Tibial nerve (tissue), 4 donors: ENCODE results near the gene TMOD4. TPM values are rescaled to one million over a fixed set of nuclear protein-coding genes. Genes with fewer than 3 reads are reported as not detected.

Source experiments
- DNase-seq, 2 donors: peaks; one replicate each; pipeline ENCODE4 v3.0.0-alpha.2; 2019; ENCODE audit warnings: low spot score in 2 of 2
- H3K27ac ChIP-seq, 4 donors: fragments of 200-600 bp; sonication (generic) in 3 of 4; one replicate each; pipeline ENCODE4 v1.5.1; 2017 to 2019; ENCODE audit warnings: mild to moderate bottlenecking in 1 of 4
- H3K27me3 ChIP-seq, 2 donors: fragments of 200-600 bp; sonication (generic) in 1 of 2; one replicate each; pipeline versions ENCODE4 v1.5.1 to v1.6.0; 2017 to 2019
- H3K36me3 ChIP-seq, 3 donors: fragments of 200-600 bp; sonication (generic); one replicate each; pipeline ENCODE4 v1.5.1; 2018 to 2019
- H3K4me1 ChIP-seq, 4 donors: fragments of 200-600 bp; sonication (generic) in 3 of 4; one replicate each; pipeline ENCODE4 v1.5.1; 2017 to 2019
- H3K4me3 ChIP-seq, 4 donors: fragments of 200-600 bp; sonication (generic) in 3 of 4; one replicate each; pipeline ENCODE4 v1.5.1; 2017 to 2019; ENCODE audit warnings: mild to moderate bottlenecking in 1 of 4, moderate library complexity in 1 of 4
- H3K9me3 ChIP-seq, 4 donors: fragments of 200-600 bp; sonication (generic) in 3 of 4; one replicate each; pipeline ENCODE4 v1.5.1; 2017 to 2019
- CTCF ChIP-seq, 5 experiments: fragments of 200-600 bp in 3 of 5; fragments of 450-650 bp in 2 of 5; sonication (generic) in 3 of 5; IDR thresholded peaks; one replicate each; pipeline ENCODE4 v1.5.1; 2016 to 2019; ENCODE audit warnings: antibody characterized with exemption in 5 of 5, mild to moderate bottlenecking in 3 of 5, moderate library complexity in 2 of 5
- EP300 ChIP-seq, 2 donors: sonication (generic); formaldehyde crosslinking; IDR thresholded peaks; one replicate each; pipeline ENCODE4 v1.6.1; 2017; ENCODE audit warnings: antibody characterized with exemption in 2 of 2, mild to moderate bottlenecking in 1 of 2
- POLR2A ChIP-seq, 2 donors: fragments of 450-650 bp; IDR thresholded peaks; one replicate each; pipeline ENCODE4 v1.6.1; 2017; ENCODE audit warnings: antibody characterized with exemption in 2 of 2, mild to moderate bottlenecking in 2 of 2, moderate library complexity in 2 of 2
- WGBS, 2 donors: methylation state at CpG; one replicate each; pipeline ENCODE4 v1.1.5; 2018; 5-methylcytosine and 5-hydroxymethylcytosine counted together
- total RNA-seq, 4 donors: library from RNA; depleted of rRNA; stranded (reverse); fragments of >200 nt; gene quantifications; one replicate each; pipeline ENCODE4 v1.1.0, GENCODE V29; 2016

Gene TMOD4
- total RNA-seq, 4 donors from 2014 or later: 1.1 to 4.8 TPM; not detected in 2

DNA sequence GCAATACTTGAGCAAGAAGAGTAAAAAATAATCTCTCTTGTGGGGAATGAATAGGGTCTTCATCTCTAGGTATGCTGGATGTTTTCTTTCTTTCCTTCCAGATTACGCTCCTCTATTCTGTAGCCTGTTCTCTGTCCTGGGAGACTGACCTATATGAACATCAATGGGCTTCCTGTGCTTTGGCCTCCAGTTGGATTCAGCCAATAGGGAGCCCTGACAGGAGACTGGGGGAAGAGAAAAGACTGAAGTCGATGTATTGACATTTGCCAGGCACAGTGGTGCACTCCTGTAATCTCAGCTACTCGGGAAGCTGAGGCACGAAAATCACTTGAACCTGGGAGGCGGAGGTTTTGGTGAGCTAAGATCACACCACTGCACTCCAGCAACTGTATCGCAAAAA lies 47.0 kb downstream of the TMOD4 start:
- H3K4me1 ChIP-seq: peaks cover 0 to 22% (median 0%) of the 10 kb centered on the region in 4 donors
- H3K27me3 ChIP-seq: no peaks in the 10 kb centered on the region
- H3K4me3 ChIP-seq: no peak overlapping the region
- no peak for DNase-seq
- peaks cover 0 to 30% (median 0%) of the 10 kb centered on the region in 3 donors for H3K36me3 ChIP-seq
- TF ChIP-seq POLR2A (IDR thresholded peaks at IDR 0.05) (no peak), EP300 (IDR thresholded peaks at IDR 0.05) (no peak), CTCF (IDR thresholded peaks at IDR 0.05) (no peak)
- no peaks in the 10 kb centered on the region for H3K9me3 ChIP-seq
- no peak overlapping the region for H3K27ac ChIP-seq
- WGBS, 2 donors: 73% methylated on average over 6 of the region's 6 CpGs

DNA sequence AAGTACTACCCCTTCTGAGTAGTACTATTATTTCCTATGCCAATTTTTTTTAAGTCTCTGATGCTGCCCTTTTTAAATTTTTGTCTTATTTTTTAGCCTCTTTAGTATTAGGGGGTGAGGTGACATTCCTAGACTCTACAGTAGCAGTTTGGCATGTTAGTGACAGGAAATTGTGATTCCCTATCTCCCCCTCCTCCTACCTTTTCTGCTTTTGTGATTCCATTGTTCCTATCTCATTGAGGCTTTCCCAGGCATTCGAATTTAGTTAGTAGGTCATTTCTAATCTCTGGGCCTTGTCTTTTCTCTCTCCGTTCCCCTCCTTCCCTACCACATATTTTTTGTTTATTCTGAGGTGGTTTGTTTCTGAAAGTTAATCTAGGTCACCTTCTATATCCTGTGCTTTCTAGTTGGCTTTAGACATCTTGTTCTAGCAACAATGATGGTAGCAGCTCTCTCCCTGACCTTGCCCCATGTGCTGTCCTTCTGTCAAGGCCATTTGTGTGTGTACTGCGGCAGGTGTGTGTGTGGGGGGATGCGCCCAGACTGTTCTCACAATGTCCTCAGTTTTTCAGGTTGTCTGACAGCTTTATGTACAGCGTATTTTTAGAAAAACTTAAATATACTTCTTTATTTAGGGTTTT lies 50.9 kb downstream of the TMOD4 start:
- DNase-seq: no peak
- TF ChIP-seq POLR2A (IDR thresholded peaks at IDR 0.05) (no peak), EP300 (IDR thresholded peaks at IDR 0.05) (no peak), CTCF (IDR thresholded peaks at IDR 0.05) (no peak)
- Histone ChIP-seq H3K27me3 (no peaks in the 10 kb centered on the region), H3K4me1 (no peaks in the 10 kb centered on the region), H3K36me3 (peaks cover 0 to 59% (median 3%) of the 10 kb centered on the region in 3 donors), H3K27ac (no peak overlapping the region), H3K9me3 (no peaks in the 10 kb centered on the region), H3K4me3 (no peak overlapping the region)
- 80 to 86% methylated on average over 5 of the region's 5 CpGs for WGBS, 2 donors

Other genes starting within 250 kb of the TMOD4 start
- gene SETDB1, start 249.6 kb downstream of the TMOD4 start, total RNA-seq: 10 to 100 TPM; 30.6 to 42.9 (median 35.3) TPM
- gene CERS2, start 201.1 kb downstream of the TMOD4 start, total RNA-seq: 100 to 1,000 TPM; 137 to 168 (median 140) TPM
- gene ANXA9, start 193.7 kb downstream of the TMOD4 start, total RNA-seq: 10 to 100 TPM in 2 of 4 donors, 1 to 10 TPM in 2; 2.1 to 12.2 (median 7.8) TPM
- gene MINDY1, start 169.1 kb downstream of the TMOD4 start, total RNA-seq: 10 to 100 TPM; 45.5 to 63.2 (median 49.5) TPM
- gene PRUNE1, start 167.5 kb downstream of the TMOD4 start, total RNA-seq: 10 to 100 TPM; 22.0 to 40.4 (median 28.5) TPM
- gene BNIPL, start 139.4 kb downstream of the TMOD4 start, total RNA-seq: 1 to 10 TPM in 2 of 4 donors, under 1 TPM in 1, not detected in 1; 0.22 to 2.2 (median 1.3) TPM
- 1 to 10 TPM; 5.0 to 9.6 (median 6.5) TPM for gene C1orf56, start 128.2 kb downstream of the TMOD4 start, total RNA-seq
- 10 to 100 TPM; 72.4 to 87.4 (median 80.8) TPM for gene CDC42SE1, start 116.4 kb downstream of the TMOD4 start, total RNA-seq
- 1 to 10 TPM; 1.2 to 2.7 (median 2.0) TPM for gene MLLT11, start 115.6 kb downstream of the TMOD4 start, total RNA-seq
- gene GABPB2, start 105.2 kb downstream of the TMOD4 start, total RNA-seq: 10 to 100 TPM; 17.4 to 43.1 (median 22.3) TPM
- 10 to 100 TPM; 15.5 to 28.7 (median 18.7) TPM for gene SEMA6C, start 29.4 kb downstream of the TMOD4 start, total RNA-seq
- gene TNFAIP8L2, start 19.3 kb downstream of the TMOD4 start, total RNA-seq: 10 to 100 TPM in 1 of 4 donors, 1 to 10 TPM in 3; 4.4 to 12.9 (median 8.6) TPM
- gene LYSMD1, start 10.1 kb downstream of the TMOD4 start, total RNA-seq: 10 to 100 TPM; 10.1 to 16.5 (median 13.8) TPM
- 10 to 100 TPM; 20.5 to 42.6 (median 31.2) TPM for gene SCNM1, start 9.8 kb downstream of the TMOD4 start, total RNA-seq
- gene VPS72, start 14.2 kb upstream of the TMOD4 start, total RNA-seq: 10 to 100 TPM; 24.5 to 35.5 (median 31.0) TPM
- gene PIP5K1A, start 22.6 kb upstream of the TMOD4 start, total RNA-seq: 10 to 100 TPM; 52.6 to 89.0 (median 62.4) TPM
- 100 to 1,000 TPM; 112 to 153 (median 120) TPM for gene PSMD4, start 78.8 kb upstream of the TMOD4 start, total RNA-seq
- gene ZNF687, start 106.3 kb upstream of the TMOD4 start, total RNA-seq: 10 to 100 TPM; 21.1 to 35.3 (median 27.1) TPM
- gene PI4KB, start 151.4 kb upstream of the TMOD4 start, total RNA-seq: 100 to 1,000 TPM in 1 of 4 donors, 10 to 100 TPM in 3; 69.9 to 100 (median 72.3) TPM
- gene RFX5, start 171.3 kb upstream of the TMOD4 start, total RNA-seq: 10 to 100 TPM; 17.7 to 45.0 (median 32.8) TPM
- gene SELENBP1, start 196.7 kb upstream of the TMOD4 start, total RNA-seq: 100 to 1,000 TPM in 3 of 4 donors, 10 to 100 TPM in 1; 65.7 to 159 (median 130) TPM
- 100 to 1,000 TPM; 219 to 267 (median 232) TPM for gene PSMB4, start 223.6 kb upstream of the TMOD4 start, total RNA-seq